Hepatocyte (in vitro differentiated cells): ENCODE results near the gene DAW1. TPM values are rescaled to one million over a fixed set of nuclear protein-coding genes. Genes with fewer than 3 reads are reported as not detected.

ENCODE experiments used
- DNase-seq: peaks from one replicate; pipeline ENCODE4 v3.0.0-alpha.2; 2016; ENCODE audit warnings: low spot score
- H2AFZ ChIP-seq: fragments of 200-600 bp; sonication (generic); 2 replicates; pipeline ENCODE4 v1.6.0; 2016; ENCODE audit warnings: antibody characterized with exemption, mild to moderate bottlenecking
- H3K27ac ChIP-seq: fragments of 200-600 bp; sonication (generic); 2 replicates; pipeline ENCODE4 v1.5.1; 2016; ENCODE audit warnings: mild to moderate bottlenecking
- H3K27me3 ChIP-seq: fragments of 200-600 bp; sonication (generic); 2 replicates; pipeline ENCODE4 v1.6.1; 2016
- H3K36me3 ChIP-seq: fragments of 200-600 bp; sonication (generic); replicated peaks from 2 replicates; pipeline ENCODE4 v1.5.1; 2016; ENCODE audit warnings: low read depth; ENCODE audit not compliant: insufficient read depth
- H3K4me1 ChIP-seq: fragments of 200-600 bp; sonication (generic); 2 replicates; pipeline ENCODE4 v1.5.1; 2016; ENCODE audit warnings: mild to moderate bottlenecking, moderate library complexity; ENCODE audit not compliant: insufficient read depth
- H3K4me2 ChIP-seq: fragments of 200-600 bp; sonication (generic); 2 replicates; pipeline ENCODE4 v1.6.0; 2016
- H3K4me3 ChIP-seq: fragments of 200-600 bp; sonication (generic); 2 replicates; pipeline ENCODE4 v1.5.1; 2016; ENCODE audit warnings: mild to moderate bottlenecking
- H3K79me2 ChIP-seq: fragments of 200-600 bp; sonication (generic); 2 replicates; pipeline ENCODE4 v1.6.0; 2017; ENCODE audit warnings: mild to moderate bottlenecking
- H3K9me2 ChIP-seq: fragments of 200-600 bp; sonication (generic); replicated peaks from 2 replicates; pipeline ENCODE4 v1.6.0; 2017; ENCODE audit warnings: mild to moderate bottlenecking; ENCODE audit not compliant: insufficient read depth
- H3K9me3 ChIP-seq: fragments of 200-600 bp; sonication (generic); 2 replicates; pipeline ENCODE4 v1.5.1; 2016; ENCODE audit warnings: low read depth, mild to moderate bottlenecking
- H4K20me1 ChIP-seq: fragments of 200-600 bp; sonication (generic); 2 replicates; pipeline ENCODE4 v1.6.0; 2016; ENCODE audit warnings: mild to moderate bottlenecking; ENCODE audit not compliant: insufficient read depth, poor library complexity, severe bottlenecking
- CTCF ChIP-seq: fragments of 200-600 bp; sonication (generic); IDR thresholded peaks from 2 replicates; pipeline ENCODE4 v1.5.1; 2016; ENCODE audit warnings: antibody characterized with exemption, mild to moderate bottlenecking; ENCODE audit not compliant: poor library complexity
- EZH2 ChIP-seq: fragments of 200-600 bp; sonication (generic); IDR thresholded peaks from 2 replicates; pipeline ENCODE4 v1.6.1; 2016; ENCODE audit warnings: antibody characterized with exemption, mild to moderate bottlenecking, borderline replicate concordance
- EZH2phosphoT487 ChIP-seq: fragments of 200-600 bp; sonication (generic); IDR thresholded peaks from one replicate; pipeline ENCODE4 v1.6.1; 2018; ENCODE audit warnings: antibody characterized with exemption, mild to moderate bottlenecking, low read depth, moderate library complexity; ENCODE audit not compliant: unreplicated experiment, severe bottlenecking
- WGBS: methylation state at CpG from one replicate; pipeline ENCODE4 v1.1.6; 2016; ENCODE audit warnings: low lambda C conversion rate; ENCODE audit errors: missing lambda C conversion rate; 5-methylcytosine and 5-hydroxymethylcytosine counted together
- polyA plus RNA-seq: library from polyadenylated mRNA; unstranded; fragments of >200 nt; fragmentation: Nextera tagmentation; extraction: Ambion mirVana; gene quantifications from 2 replicates; pipeline ENCODE4 v1.2.1, GENCODE V29; 2016
- total RNA-seq: library from RNA; depleted of rRNA; stranded (reverse); fragments of >200 nt; gene quantifications from 2 replicates; pipeline ENCODE4 v1.2.3, GENCODE V29; 2014

Gene DAW1
- total and polyA plus RNA-seq, 2 experiments from 2014 or later: 0.23 to 0.88 TPM

GRCh38 chr2:227860221-227860641 is 11.2 kb upstream of the DAW1 start:
- Histone ChIP-seq H4K20me1 (no peaks in the 10 kb centered on the region), H3K4me2 (no peak overlapping the region), H3K4me3 (no peak overlapping the region), H3K79me2 (no peaks in the 10 kb centered on the region), H3K9me2 (no peaks in the 10 kb centered on the region), H3K4me1 (peaks cover 13% of the 10 kb centered on the region), H3K27ac (peak overlapping the region; percentile 63), H2AFZ (no peak overlapping the region), H3K27me3 (no peaks in the 10 kb centered on the region), H3K9me3 (no peaks in the 10 kb centered on the region), H3K36me3 (no peaks in the 10 kb centered on the region)
- DNase-seq: no peak
- 87% methylated on average over 6 of the region's 6 CpGs for WGBS
- TF ChIP-seq EZH2phosphoT487 (no peak), EZH2 (no peak), CTCF (no peak)

GRCh38 chr2:227861011-227861410 is 10.4 kb upstream of the DAW1 start:
- no peak overlapping the region for H3K4me2 ChIP-seq
- peaks cover 13% of the 10 kb centered on the region for H3K4me1 ChIP-seq
- H3K27ac ChIP-seq: peak overlapping the region; percentile 63
- H3K36me3 ChIP-seq: no peaks in the 10 kb centered on the region
- DNase-seq: no peak
- no peaks in the 10 kb centered on the region for H3K9me3 ChIP-seq
- H4K20me1 ChIP-seq: no peaks in the 10 kb centered on the region
- peak; percentile 67 for TF ChIP-seq EZH2phosphoT487
- no peak for TF ChIP-seq CTCF
- no peaks in the 10 kb centered on the region for H3K27me3 ChIP-seq
- H3K4me3 ChIP-seq: no peak overlapping the region
- no peaks in the 10 kb centered on the region for H3K9me2 ChIP-seq
- WGBS: 50% methylated on average over 2 of the region's 2 CpGs
- no peak overlapping the region for H2AFZ ChIP-seq
- no peaks in the 10 kb centered on the region for H3K79me2 ChIP-seq

GRCh38 chr2:227862227-227862740 is 9.1 kb upstream of the DAW1 start:
- WGBS: 49% methylated on average over 8 of the region's 8 CpGs
- Histone ChIP-seq H3K27ac (peak overlapping the region; percentile 42), H3K27me3 (no peaks in the 10 kb centered on the region), H3K79me2 (no peaks in the 10 kb centered on the region), H2AFZ (no peak overlapping the region), H3K9me2 (no peaks in the 10 kb centered on the region), H3K4me2 (no peak overlapping the region), H3K4me1 (peaks cover 13% of the 10 kb centered on the region), H3K36me3 (no peaks in the 10 kb centered on the region), H3K9me3 (no peaks in the 10 kb centered on the region), H3K4me3 (no peak overlapping the region), H4K20me1 (no peaks in the 10 kb centered on the region)
- TF ChIP-seq EZH2phosphoT487 (no peak), CTCF (peak; percentile 73), EZH2 (no peak)
- DNase-seq: peak; percentile 62
